Esophagus squamous epithelium (tissue), 4 donors: ENCODE data around the gene ICE2.

ENCODE experiments used
- POLR2A ChIP-seq, 4 donors: fragments of 450-650 bp; IDR thresholded peaks; one replicate each; pipeline ENCODE4 v1.6.1; 2017; ENCODE audit warnings: antibody characterized with exemption in 4 of 4, mild to moderate bottlenecking in 4 of 4, moderate library complexity in 3 of 4
- TF ChIP-seq, protein P1 (sequence below), 6 experiments: fragments of 450-650 bp in 4 of 6; fragments of 200-600 bp in 2 of 6; sonication (generic) in 2 of 6; IDR thresholded peaks; one replicate each; pipeline ENCODE4 v1.5.1; 2016 to 2019; ENCODE audit warnings: antibody characterized with exemption in 6 of 6, mild to moderate bottlenecking in 4 of 6, moderate library complexity in 4 of 6

DNA sequence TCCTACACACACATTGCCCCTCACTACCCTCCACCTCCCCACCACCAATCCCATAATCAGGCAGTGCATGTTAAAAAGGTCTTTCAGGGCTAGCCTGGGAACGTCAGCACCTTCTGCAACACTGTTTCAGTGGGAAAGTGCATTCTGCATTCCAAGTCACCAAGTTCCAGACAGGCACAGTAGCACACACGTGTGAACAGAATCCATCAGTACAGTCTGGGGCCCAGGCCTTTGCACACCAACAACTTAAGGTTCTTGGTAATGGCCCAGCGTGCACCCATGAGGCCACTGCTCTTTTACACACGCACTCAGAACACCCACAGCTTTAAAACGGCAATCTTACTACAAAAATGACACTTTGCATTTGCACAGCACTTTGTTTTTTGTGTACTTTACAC lies 82.4 kb downstream of the ICE2 start:
- TF ChIP-seq, protein P1, sequence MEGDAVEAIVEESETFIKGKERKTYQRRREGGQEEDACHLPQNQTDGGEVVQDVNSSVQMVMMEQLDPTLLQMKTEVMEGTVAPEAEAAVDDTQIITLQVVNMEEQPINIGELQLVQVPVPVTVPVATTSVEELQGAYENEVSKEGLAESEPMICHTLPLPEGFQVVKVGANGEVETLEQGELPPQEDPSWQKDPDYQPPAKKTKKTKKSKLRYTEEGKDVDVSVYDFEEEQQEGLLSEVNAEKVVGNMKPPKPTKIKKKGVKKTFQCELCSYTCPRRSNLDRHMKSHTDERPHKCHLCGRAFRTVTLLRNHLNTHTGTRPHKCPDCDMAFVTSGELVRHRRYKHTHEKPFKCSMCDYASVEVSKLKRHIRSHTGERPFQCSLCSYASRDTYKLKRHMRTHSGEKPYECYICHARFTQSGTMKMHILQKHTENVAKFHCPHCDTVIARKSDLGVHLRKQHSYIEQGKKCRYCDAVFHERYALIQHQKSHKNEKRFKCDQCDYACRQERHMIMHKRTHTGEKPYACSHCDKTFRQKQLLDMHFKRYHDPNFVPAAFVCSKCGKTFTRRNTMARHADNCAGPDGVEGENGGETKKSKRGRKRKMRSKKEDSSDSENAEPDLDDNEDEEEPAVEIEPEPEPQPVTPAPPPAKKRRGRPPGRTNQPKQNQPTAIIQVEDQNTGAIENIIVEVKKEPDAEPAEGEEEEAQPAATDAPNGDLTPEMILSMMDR (IDR thresholded peaks at IDR 0.05), result no peak
- no peak for TF ChIP-seq POLR2A (IDR thresholded peaks at IDR 0.05)
